Activated CD8-positive, alpha-beta memory T cell treated with anti-CD3 and anti-CD28 coated beads for 48 hours (primary cell): ENCODE measurements around the gene CCNQ.

Experiments
- DNase-seq, 3 experiments: peaks; one replicate each; pipeline ENCODE4 v3.0.0-alpha.2; 2020; ENCODE audit warnings: low read depth in 2 of 3, low spot score in 2 of 3

The CCNQ gene

DNA sequence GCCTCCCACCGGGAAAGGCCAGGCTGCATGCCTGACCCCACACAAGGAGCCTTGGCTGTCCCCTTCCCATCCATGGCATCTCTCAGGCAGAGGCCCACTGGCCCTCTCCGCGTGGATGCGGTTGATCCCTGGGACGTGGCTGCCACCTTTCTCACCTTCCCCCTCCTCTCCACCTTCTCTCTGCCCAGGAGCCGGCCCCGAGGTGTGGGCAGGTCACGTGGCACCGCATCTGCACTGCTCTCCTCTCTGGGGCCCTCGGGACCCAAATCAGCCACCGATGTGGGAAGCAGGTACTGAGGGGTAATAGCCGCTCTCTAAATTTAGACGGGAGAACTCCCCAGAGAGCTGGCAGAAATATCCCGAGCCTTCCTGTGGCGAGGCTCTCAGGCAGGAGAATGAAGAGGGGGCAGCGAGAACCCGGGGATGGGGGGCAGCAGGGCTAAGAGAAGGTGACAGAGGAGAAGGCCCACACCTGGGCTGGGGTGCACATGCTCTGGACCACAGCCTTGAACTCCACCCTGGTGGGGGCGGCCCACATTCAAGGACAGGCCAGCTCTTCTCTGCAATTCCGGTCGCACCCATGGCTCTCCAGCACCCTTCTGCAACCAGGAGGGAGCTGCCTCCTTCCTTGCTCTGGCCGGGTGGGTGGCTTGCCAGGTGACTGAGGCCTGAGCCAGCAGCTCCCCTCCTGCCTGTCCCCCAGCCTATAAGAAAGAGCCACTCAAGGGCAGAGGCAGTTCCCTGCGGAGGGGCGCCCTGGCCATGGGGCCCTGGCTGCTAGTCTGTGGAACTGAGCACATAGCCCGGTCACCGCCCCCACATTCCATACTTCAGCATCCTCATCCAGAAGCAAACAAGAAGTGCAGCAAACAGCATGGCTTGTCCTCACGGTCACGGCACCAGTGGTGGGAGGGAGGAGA lies 38.4 kb upstream of the CCNQ start:
- no peak for DNase-seq

DNA sequence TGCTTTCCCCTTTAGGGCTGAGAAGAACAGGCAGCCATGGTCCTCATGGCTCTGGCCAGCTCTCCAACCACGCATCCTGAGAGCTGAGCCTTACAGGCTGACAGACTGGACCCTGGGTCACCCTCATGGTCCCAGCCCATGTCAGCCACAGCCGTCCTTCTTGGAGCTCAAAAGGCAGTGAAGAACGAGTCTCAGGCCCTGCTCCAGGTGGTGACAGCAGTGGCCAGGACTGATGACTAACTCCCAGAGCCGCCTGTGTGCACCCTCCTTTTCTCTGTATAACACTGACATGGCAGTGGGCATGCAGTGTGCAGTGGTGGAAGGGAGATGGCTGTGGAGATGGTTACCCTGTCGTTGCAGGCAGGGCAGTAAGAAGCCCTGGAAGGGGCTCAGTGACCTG lies 37.8 kb upstream of the CCNQ start:
- no peak for DNase-seq

- no peak for DNase-seq
Observed at GRCh38 chrX:153635788-153636668, 37.1 kb upstream of the CCNQ start.

GRCh38 chrX:153635388-153635787 lies 36.4 kb upstream of the CCNQ start:
- no peak for DNase-seq

DNA sequence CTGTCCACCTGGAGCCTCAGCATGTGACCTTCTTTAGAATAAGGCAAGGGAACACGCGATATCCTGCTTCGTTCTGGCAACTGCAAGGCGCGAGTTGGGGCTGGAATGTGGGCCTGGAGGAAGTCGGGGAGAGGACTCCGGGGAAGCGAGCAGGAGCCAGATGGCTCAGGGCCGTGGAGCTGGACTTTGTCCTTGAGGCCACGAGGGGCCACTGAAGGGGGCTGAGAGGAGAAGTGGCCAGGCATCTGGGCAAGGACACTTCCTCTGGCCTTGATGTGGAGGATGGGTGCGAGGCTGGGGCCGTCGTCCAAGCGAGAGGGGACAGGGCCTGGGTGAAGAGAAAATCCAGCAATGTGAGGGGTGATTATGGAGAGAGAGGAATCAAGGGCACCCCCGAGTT lies 35.9 kb upstream of the CCNQ start:
- DNase-seq, result no peak

GRCh38 chrX:153634236-153634635 lies 35.3 kb upstream of the CCNQ start:
- DNase-seq, result no peak

GRCh38 chrX:153633607-153634180 lies 34.8 kb upstream of the CCNQ start:
- no peak for DNase-seq

DNA sequence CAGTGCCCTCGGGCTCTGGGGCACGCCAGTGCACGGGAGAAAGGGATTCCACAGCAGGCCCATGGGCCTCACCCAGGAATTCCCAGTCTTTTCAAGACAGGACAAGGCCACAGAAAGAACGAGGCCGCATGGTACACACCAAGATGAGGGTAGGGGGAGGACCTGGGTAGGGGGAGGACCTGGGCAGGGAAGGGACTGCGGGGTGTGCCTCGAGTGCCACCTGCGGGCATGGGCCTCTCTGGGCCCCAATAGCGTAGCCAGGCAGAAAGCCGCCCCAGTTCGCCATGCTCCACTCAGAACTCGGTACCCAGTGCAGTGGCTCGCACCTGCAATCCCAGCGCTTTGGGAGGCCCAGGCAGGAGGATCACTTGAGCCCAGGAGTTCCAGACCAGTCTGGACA lies 34.1 kb upstream of the CCNQ start:
- no peak for DNase-seq

- DNase-seq, result no peak
Observed at GRCh38 chrX:153632595-153632946, 33.6 kb upstream of the CCNQ start.

GRCh38 chrX:153631907-153632594 lies 33.1 kb upstream of the CCNQ start:
- DNase-seq, result no peak

DNA sequence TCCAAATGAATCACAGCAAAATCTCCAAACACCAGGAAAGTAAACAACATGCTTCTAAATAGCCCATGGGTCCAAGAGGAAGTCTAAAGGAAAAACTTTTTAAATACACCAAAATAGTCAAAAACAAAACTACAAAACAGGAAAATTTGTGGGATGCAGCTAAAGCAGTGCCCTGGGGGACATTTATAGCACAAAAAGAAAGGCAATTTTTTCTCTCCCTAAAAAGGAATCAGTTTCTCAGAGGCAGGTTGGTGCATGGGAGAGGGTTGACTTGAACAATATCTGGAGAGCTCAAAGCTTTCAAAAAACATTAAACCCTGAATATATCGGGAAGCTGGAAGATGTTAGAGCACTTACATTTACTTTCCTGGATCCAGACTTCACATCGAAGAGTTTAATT lies 32.4 kb upstream of the CCNQ start:
- no peak for DNase-seq

GRCh38 chrX:153628665-153629064 lies 29.7 kb upstream of the CCNQ start:
- DNase-seq, result no peak

DNA sequence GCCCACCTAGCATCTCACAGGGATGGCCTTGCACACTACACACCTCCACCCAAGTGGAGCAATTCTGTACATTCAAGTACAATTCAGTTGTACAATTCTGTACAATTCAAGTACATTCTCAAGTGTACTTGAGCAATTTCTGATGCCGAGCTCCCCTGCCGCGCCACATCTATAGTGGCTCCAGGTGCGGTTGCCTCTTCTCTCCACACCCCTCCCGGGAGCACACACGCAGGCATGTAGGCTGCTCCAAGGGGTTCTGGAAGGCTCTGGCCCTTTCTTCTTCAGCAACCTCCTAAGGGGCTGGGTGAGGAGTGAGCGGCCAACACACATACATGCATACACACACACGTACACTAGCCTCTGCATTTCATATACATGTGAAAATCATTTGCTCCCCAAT lies 29.2 kb upstream of the CCNQ start:
- DNase-seq, result no peak

DNA sequence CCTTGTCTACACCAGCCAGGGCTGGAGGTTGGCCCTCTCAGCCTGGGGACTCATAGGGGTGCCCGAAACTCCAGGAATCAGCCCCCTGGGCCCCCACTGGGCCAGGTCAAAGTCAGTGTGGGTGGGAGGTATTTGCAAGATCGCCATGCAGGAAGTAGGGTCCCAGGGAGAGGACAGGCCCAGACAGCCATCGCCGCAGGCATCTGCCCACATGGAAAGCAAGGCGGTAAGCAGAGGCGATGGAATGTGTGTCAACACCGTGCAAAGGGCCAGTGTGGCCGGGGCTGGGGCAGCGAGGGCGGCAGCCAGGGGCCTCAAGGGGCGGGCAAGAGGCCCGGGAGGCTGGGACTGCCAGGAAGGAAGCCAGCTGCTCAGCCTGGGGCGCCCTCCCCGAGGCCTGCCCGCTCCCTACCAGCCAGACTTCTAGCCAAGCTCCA lies 28.8 kb upstream of the CCNQ start:
- DNase-seq, result no peak

DNA sequence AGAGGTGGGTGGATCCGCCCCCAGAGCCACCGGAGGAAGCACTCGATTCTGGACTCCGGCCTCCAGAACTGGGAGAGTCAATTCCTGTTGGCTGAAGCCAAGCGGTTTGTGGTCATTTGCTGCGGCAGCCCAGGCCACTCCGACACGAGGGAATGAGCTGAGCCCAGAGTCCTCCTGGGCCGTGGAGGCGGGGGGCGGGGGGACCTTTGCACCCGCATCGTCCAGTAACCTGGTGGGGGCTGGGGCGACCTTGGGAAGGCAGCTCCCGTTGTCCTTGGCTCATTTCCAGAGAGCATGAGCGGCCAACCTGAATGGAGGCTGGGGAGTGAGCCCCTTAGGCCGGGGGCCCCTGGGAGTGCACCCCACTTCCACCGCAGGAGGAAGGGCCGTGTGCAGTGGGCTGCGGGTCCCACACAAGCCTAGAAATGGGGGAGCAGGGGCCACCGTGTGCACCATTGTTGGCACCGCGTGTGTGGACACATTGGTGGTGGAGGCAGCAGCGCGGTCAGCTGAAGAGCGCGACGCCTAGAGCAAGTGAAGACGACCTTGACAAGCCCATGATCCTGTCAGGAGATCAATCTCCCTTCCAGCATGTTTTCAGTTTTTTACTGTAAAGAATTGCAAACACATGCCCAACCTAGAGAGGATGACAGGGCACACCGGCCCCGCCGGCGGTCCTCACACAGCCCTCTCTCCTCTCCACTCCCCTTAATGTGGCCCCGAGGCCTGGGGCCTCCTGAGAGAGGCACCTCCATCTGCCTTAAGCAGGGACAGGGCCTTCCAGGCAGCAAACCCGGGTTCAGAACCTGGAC lies 28.1 kb upstream of the CCNQ start:
- no peak for DNase-seq

DNA sequence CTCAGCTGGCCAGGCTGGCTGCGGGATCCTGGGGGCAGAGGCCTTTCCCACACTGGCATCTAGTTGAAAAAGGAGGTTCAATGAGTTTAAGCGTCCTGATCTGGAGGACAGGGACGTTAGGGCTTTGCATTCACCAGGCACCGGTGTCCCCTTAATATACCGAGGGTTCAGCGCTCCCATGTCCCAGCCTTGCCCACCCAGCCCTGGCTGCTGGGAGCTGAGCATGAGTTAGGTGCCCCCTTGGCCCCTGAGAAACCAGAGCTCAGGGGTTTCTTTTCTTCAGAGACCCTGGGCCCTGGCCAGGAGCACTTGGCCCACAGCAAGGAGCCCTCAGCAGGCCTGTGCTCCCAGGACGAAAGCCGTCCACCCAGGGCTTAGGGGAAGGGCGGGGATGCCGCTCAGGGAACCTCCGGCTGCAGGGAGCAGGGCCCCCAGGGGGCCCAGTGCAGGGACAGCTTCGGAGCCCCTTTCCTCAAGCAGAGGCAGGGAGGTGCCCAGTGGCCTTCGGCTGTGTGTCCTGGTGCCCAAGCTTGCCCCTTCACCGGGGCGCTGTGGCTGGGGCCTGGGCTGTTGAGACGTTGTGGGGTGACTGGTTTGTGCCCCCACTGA lies 27.2 kb upstream of the CCNQ start:
- DNase-seq, result no peak

GRCh38 chrX:153625271-153626024 lies 26.5 kb upstream of the CCNQ start:
- DNase-seq, result no peak

GRCh38 chrX:153624196-153625091 lies 25.5 kb upstream of the CCNQ start:
- DNase-seq, result no peak
